IMR-90 (cell line): Measurements from ENCODE around the gene REPS1.

ENCODE experiments used
- MAFK ChIP-seq: IDR thresholded peaks from 2 replicates; pipeline ENCODE4 v1.6.1; 2012; ENCODE audit warnings: low read depth, low read length, improper control_type of control experiment
- MXI1 ChIP-seq: IDR thresholded peaks from 2 replicates; pipeline ENCODE4 v1.6.1; 2012; ENCODE audit warnings: low read depth, mild to moderate bottlenecking, low read length, moderate library complexity, borderline replicate concordance
- POLR2A ChIP-seq: IDR thresholded peaks from 2 replicates; pipeline ENCODE4 v1.6.1; 2012; ENCODE audit warnings: mild to moderate bottlenecking, low read depth, low read length
- RAD21 ChIP-seq: IDR thresholded peaks from 2 replicates; pipeline ENCODE4 v1.6.1; 2012; ENCODE audit warnings: low read length, improper control_type of control experiment
- RCOR1 ChIP-seq: IDR thresholded peaks from 2 replicates; pipeline ENCODE4 v1.6.1; 2012; ENCODE audit warnings: mild to moderate bottlenecking, low read length, improper control_type of control experiment; ENCODE audit not compliant: insufficient replicate concordance
- TF ChIP-seq, protein P1 (sequence below): conservative IDR thresholded peaks from 2 replicates; pipeline ENCODE4 v1.5.1; 2012; ENCODE audit warnings: mild to moderate bottlenecking, low read depth, low read length, improper control_type of control experiment
- TF ChIP-seq, protein P2 (sequence below): fragments of 150-350 bp; IDR thresholded peaks from 2 replicates; pipeline ENCODE4 v1.6.1; 2017; ENCODE audit warnings: mild to moderate bottlenecking, antibody characterized with exemption, low read length, low read depth

DNA sequence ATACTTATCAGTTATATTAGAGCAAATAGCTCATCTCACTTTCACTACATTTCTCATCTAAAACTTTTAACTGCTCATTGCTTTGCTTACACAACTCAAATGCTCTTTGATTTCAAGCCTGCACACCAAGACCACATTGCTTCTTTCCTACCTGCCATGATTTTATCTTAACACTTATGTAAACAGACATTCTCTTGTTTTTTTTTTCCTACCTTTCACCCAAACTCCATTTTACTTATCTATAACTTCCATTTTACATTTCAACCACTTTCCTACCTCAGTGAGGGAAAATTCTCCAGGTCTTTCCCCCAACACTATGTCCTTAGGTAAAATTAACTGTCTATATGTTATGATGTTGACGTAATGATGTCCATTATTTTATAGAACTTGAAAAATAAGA is 24.0 kb downstream of the REPS1 start:
- TF ChIP-seq RCOR1 (no peak), MXI1 (no peak), POLR2A (no peak), RAD21 (no peak), MAFK (no peak)
- TF ChIP-seq, protein P1, sequence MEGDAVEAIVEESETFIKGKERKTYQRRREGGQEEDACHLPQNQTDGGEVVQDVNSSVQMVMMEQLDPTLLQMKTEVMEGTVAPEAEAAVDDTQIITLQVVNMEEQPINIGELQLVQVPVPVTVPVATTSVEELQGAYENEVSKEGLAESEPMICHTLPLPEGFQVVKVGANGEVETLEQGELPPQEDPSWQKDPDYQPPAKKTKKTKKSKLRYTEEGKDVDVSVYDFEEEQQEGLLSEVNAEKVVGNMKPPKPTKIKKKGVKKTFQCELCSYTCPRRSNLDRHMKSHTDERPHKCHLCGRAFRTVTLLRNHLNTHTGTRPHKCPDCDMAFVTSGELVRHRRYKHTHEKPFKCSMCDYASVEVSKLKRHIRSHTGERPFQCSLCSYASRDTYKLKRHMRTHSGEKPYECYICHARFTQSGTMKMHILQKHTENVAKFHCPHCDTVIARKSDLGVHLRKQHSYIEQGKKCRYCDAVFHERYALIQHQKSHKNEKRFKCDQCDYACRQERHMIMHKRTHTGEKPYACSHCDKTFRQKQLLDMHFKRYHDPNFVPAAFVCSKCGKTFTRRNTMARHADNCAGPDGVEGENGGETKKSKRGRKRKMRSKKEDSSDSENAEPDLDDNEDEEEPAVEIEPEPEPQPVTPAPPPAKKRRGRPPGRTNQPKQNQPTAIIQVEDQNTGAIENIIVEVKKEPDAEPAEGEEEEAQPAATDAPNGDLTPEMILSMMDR, result no peak
- TF ChIP-seq, protein P2, sequence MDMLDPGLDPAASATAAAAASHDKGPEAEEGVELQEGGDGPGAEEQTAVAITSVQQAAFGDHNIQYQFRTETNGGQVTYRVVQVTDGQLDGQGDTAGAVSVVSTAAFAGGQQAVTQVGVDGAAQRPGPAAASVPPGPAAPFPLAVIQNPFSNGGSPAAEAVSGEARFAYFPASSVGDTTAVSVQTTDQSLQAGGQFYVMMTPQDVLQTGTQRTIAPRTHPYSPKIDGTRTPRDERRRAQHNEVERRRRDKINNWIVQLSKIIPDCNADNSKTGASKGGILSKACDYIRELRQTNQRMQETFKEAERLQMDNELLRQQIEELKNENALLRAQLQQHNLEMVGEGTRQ, result no peak
